Activated CD8-positive, alpha-beta memory T cell treated with anti-CD3 and anti-CD28 coated beads, Interleukin-2, amount 50 U/mL, for 4 hours (primary cell): Measurements from ENCODE around the gene SOHLH2.

ENCODE experiments used
- DNase-seq: peaks from one replicate; pipeline ENCODE4 v3.0.0-alpha.2; 2020

SOHLH2 gene, protein sequence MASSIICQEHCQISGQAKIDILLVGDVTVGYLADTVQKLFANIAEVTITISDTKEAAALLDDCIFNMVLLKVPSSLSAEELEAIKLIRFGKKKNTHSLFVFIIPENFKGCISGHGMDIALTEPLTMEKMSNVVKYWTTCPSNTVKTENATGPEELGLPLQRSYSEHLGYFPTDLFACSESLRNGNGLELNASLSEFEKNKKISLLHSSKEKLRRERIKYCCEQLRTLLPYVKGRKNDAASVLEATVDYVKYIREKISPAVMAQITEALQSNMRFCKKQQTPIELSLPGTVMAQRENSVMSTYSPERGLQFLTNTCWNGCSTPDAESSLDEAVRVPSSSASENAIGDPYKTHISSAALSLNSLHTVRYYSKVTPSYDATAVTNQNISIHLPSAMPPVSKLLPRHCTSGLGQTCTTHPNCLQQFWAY

DNA sequence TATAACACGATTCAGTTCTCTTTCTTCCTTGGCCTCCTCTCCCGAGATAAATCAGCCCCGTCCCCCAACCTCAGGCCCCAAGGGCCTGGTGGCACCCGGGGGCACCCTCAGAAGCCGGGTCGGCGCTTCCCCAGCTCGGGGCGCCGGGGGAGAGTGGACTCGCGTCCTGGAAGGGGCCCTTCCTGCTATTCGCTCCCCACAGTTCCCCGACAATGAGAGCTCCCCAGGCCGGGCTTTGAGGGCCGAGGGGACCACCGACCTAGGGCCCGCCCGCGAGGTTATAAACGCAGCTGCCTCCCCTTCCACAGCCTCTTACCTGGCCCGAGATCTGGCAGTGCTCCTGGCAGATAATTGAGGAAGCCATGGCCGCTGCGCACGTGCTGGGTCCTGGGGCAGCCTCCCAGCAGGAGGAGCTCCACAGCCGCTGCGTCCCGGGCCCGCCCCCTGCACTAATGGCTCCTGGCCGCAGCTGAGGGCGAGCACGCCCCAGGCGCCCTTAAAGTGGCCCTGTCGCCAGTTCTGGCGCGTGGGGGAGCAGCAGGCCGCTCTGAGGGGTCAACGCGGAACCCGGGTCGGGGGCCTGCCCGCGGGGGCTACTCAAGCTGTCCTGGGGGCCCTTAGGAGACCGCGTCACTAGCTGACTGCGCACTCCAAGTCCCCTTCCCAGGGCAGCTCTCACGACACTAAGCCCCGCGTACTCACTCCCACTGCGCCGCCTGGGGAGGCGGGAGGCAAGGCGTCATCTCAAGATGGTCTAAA, at the start of gene SOHLH2:
TSS of gene SOHLH2 (minus strand) at position 394 of the 759 bp plus-strand sequence. CDS start at position 364, 30 bp downstream.
- no peak for DNase-seq

DNA sequence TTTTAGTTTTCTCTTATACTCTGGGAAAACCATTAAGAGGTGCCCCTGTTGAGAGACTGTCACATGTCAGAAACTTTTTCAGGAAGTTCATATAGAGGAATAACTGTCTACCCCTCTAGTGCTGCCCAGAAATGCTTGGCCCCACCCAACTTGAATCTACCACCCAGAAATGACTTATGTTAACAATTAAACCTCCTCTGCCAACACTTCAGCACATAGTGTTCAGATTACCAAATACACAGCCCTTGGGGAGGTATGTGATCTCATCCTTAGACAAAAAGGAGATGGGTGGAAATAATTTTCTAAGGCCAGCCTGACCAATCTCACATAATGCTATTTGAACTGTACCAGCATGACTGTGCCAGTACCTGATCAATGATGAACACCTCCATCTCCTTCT, 47.6 kb upstream of the SOHLH2 start:
- DNase-seq: no peak

DNA sequence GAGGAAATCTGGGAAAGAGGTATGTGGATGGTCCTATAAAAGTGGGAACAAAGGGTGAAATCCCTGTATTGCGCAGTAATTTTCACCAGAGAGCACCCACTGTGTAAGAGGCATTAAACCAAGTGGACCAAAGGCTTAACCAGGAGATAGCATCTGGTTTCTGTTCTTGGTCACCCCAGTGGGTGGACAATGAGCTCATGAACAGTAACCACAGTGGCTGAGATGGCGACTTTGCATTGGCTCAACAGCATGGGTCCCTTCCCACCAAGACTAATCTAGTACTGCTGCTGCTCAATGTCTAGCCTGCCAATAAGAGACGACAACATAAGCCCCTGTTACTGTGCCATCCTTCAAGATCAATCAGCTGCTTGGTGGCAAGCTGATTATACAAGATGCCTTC, 46.7 kb upstream of the SOHLH2 start:
- no peak for DNase-seq

DNA sequence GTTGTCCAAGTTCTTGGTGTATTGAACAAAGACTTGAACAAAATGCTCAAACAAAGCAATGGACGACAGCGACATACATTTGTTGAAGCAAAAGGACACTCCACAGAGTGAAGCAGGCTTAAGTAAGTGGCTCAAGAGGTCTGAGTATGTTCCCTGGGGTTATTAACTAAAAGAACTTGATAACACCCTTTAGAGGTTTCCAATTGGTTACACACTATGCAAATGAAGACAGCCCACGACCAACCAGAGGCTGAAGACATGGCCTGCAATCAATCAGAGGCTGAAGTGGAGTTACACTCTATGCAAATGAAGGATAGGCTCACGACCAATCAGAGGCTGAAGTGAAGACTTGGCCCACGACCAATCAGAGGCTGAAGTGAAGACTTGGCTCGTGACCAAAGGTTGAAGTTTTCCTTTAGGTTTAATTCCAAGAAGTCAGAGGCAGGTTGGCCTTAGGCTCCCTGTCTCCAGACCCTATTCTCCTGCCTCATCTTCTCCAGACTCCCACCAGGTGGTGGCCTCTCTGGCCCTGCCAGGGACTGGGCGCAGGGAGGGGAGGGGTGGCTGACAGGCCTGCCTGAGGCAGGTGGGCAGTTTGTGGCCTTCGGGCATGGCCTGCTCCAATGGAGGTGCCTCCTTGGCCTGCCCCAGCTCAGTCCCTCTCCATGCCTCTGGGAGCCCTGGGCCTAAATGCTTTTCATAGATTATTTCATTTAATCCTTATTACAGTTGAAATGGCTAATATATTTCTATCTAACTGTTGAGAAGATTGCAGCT, 45.2 kb upstream of the SOHLH2 start:
- DNase-seq: no peak

DNA sequence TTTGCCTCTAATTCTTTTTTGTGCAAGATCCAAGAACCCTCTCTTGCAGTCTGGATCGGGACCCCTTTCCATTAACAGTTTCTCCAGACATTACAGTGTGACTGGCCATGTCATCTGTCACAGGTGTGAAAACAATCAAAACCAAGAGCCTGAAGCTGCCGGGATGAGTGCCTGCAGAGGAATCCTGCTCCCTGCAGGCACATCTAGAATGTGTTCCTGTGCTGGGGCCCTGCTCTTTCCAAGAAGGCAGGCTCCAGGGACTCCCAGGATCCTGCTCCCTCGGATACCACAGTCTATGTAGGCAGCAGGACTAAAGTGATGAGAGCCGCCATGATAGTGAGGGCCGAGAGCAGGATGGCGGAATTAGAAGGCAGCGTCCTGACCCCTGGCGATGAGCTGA, 44.5 kb upstream of the SOHLH2 start:
- no peak for DNase-seq

DNA sequence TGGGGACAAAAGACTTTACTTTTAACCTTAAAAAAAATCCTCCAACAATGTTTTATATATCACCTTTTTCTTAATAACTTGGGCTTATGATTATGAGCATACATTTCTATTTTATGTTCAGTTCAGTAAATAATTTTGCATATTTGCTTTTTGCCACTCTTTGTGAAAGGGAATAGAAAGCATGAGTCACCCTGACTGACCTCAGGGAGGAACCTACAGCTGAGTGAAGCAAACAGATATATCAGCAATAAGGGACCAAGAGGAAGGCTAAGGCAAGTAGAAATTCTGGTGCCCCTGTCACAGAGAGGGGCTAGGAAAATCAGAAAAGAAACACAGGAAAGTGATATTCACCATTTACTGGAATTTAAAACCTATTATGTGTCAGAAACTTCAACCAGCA, 37.2 kb upstream of the SOHLH2 start:
- DNase-seq: no peak

DNA sequence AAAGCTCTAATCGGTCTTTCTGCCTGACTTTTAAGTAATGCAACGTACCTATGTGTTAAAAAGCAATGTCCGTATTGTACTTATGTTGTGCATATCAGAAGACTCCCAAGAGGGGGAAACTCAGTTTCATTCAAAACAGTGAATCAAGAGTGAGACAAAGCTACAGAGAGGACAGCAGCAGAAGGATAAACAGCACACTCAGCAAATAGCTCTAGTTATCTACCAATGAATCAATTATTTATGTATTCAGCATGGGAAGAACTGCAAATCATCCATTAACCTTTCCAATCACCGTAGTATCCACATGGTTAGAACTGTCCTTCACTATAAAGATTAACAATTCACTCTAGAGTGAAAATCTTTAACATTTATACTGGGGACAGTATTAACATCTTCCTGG, 36.7 kb upstream of the SOHLH2 start:
- no peak for DNase-seq

DNA sequence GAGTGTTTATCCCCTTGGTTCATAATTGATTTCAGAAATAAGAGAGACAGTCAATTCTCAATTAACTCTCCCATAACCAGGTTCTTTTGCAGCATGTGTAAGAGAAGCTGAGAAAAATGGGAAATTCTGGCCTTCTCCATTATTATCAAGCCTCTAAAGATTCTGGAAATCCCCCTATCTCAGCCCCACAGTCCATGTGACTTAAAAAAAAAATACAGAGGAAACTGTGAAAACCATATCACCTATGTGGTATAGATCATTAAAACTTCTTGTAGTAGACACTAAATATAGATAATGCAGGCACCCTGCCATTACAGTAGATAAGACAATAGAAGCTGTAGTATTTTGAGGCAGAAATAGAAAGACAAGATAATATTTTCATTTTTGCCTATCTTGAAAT, 34.3 kb upstream of the SOHLH2 start:
- no peak for DNase-seq

DNA sequence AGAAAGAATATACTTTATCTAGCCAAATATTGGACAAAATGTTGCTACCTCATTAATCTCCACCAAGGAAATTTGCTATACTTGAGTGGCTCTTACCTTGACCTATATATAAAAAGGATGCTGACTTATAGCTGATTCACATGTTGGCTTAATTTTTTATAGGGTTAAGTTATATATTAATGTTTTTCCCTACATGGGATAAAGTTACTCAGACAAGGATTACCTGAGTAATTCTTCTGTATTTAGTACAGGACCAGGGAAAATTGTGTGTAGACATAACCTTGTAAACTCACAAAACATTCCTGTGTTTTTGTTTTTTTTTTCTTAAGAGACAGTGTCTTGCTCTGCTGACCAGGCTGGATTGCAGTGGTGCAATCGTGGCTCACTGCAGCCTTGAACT, 30.6 kb upstream of the SOHLH2 start:
- no peak for DNase-seq

DNA sequence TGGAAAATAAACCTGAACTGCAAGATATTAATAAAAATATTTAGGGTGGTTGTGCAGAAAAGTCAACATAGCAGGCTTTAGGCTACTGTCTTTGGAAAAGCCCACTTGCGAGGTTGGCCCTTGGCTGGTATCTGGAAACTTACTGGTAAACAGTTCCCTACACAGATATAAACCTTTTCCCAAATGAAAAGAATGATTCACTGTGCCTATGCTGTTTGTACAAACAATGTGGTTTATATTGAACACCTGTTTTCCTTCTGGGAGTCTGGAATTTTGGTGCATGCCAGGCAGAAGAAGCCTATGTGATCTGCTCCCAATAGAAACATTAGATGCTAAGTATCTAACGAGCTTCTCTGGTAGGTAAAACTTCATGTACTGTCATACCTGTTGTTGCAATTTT, 29.7 kb upstream of the SOHLH2 start:
- no peak for DNase-seq

DNA sequence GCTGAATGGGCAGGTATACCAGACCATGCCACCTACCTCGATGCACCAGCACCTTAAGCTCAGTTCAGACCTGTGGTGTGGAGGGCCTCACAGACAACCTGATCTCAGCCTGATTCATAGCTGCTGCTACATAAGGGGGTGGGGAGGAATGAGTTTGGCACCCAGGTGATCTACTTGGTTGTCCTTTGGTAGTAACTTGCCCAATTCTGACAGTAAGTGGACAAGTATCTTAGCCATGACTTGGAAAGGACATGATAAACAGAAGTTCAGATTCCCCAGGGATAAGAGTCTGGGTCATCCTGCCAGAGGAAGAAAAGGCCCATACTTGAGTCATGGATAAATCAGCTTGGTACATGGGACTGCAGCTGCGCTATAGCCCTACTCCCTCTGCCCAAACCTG, 28.4 kb upstream of the SOHLH2 start:
- no peak for DNase-seq

DNA sequence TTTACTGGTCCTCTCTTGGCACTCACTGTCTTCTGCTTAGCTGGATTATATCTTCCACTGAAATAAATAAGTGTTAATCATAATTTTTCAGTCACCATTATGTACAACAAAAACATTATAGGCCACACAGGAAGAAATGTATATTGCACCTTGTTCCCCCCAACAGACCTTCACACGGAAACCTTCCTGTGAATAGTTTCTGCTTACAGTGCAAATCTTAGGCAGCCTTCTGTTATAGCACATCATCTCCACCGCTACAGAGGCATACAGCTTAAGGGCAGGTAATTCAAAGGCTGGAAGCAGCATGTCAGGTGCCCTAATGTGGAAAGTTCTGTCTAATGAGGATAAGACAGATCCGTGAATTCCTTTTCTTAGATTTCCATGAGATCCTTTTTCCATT, 16.9 kb upstream of the SOHLH2 start:
- DNase-seq: no peak

DNA sequence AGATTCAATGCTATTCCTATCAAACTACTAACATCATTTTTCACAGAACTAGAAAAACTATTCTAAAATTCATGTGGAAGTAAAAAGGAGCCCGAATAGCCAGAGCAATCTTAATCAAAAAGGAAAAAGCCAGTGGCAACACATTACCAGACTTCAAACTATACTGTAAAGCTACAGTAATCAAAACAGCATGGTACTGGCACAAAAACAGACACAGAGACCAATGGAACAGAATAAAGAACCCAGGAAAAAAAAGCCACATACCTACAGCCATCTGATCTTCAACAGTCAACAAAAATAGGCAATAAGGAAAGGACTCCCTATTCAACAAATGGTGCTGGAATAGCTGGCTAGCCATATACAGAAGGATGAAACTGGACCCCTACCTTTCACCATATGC, 10.4 kb upstream of the SOHLH2 start:
- no peak for DNase-seq

DNA sequence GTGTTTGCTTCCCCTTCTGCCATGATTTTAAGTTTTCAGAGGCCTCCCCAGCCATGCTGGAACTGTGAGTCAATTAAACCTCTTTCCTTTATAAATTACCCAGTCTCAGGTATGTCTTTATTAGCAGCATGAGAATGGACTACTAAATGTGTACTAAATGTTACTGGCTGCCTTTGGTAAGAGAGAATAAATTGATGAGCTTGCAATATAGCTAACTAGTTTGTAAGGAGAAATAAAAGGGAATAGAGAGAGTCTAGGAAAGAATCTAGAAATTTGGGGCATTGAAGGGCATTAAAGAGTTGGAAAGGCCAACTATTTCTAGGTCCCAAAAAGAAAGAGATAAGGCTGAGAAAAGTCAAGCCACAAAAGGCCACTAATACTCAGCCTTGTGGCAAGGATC, 5.5 kb upstream of the SOHLH2 start:
- DNase-seq: no peak

DNA sequence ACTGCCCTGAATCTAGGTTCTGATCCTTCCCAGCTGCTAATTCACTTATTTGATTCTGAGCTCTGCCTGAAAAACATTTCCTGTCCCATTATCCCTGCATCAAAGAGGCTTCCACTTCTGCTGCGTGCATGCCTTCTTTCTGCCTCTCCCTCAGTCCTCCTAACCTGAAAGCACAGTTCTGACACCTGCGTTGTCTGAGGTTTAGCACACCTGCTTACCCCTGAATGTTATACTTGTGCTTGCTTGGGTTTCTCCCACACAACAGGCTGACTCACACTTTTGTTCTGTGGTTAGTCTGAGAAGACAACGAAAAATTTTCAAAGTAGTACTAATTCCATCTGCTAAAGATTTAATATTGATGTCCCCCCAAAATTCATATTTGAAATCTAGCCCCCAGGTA, 3.1 kb upstream of the SOHLH2 start:
- no peak for DNase-seq

DNA sequence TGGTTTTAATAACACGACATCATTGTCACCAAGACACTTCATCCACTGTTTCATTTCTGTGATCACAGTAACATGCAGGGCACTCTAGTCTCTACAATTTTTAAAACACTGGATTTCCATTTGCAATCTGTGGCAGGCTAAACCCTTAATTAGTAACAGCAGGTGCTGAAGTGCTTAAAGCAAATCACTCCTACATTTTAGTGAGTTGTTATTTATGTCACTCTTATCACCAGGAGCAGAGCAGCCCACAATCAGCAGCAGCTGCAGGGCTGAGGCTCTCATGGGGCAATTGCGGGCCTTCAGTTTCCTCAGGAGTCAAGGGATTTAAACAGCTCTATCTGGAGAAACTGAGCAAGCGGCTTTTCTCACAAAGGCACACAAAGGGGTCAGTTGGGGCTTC, 1.6 kb downstream of the SOHLH2 start:
- no peak for DNase-seq

DNA sequence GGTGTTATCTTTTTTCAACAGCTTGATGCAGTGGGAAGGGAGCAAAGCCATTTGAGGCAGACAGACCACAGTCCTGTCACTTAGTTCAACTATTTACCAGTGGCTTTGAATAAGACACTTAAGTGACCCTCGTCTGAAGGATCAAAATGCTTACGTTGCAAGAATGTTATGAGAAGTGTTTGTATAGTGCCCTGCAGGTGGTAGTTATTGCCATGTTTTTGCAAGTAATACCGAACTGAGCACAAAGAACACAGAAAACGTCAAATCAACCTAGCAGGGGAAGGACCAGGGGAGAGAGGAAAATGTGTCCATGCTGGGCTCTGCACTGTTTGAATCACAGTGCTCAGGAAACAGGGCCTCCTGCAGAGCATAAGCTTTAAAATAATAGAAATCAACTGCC, 2.8 kb downstream of the SOHLH2 start:
- DNase-seq: no peak

DNA sequence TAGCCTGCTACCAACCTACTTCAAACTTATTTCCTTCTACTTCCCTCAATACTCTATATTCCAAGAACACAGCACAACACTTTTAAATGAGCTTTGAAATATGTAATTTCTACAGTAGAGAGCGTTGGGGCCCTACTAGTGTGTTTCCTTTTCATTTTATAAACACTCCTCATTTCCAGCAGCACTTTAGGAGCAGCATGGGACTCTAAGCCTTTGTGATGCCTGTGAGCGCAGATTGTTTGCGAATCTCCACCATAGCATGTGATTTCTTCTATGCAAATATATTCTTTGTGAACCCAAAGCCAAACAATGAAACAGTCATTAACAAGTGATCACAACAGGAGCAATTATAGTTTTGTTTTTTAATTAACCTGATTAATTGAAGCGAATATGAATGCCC, 3.6 kb downstream of the SOHLH2 start:
- no peak for DNase-seq

DNA sequence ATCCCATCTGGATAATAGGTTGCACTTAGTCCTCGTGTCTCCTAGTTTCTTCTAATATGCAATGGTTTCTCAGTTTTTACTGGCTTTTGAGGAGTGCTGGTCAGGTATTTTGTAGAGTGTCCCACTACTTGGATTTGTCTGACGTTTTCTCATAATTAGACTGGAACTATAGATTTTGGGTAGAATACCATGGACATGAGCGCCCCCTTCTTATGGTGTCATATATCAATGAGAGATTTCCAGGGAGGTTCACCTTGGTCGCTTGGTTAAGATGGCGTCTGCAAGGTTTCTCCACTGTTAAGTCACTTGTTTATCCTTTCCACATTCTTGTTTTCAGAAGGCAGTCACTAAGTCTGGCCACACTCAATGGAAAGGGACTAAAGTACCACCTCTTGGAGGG, 6.7 kb downstream of the SOHLH2 start:
- no peak for DNase-seq

DNA sequence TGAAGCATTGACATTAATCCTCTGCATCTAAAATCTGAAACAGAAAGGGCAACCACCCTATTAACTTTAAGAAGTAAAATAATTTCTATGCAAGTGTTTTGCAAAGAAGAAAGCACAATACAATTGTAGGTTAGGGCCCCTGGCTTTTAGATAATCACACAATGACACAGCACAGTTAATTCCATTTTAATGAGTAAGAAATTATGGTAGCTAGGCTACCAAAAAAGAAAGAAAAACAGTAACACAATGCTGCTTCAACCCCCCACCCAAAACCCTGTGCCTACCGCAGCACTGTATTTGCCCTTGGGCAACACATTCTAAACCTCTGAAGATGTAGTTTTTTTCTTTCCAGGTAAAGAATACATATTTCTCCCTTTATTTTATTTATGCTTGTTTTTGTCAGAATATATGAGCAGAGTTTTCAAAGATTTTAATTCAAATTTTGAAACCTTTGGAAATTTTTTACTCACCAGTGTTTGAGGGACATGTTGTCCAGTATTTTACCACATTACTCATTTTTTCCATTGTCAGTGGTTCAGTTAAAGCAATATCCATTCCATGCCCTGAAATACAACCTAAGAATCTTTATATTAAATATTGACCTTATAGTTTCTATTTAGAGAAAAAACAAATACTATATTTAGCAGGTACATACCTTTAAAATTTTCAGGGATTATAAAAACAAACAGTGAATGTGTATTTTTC, 21.1 kb downstream of the SOHLH2 start:
- DNase-seq: no peak

DNA sequence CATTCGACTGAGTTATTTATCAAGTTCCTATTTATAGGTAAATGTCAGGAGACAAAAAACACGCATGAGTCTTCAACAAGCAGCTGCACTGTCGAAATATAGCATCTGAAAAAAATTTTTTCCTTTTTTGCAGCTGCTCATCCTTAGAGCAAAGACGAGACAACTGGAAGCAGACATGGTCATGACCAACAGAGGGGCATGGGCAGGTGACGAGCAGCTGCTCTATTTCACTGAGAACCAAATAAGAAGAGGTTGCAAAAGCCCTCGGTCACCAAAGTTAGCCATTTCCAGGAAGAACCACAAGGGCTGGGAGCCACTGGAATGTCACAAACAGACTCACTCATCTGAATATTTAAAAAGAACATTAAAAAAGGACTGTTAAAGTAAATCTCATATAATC, 22.2 kb downstream of the SOHLH2 start:
- DNase-seq: no peak

DNA sequence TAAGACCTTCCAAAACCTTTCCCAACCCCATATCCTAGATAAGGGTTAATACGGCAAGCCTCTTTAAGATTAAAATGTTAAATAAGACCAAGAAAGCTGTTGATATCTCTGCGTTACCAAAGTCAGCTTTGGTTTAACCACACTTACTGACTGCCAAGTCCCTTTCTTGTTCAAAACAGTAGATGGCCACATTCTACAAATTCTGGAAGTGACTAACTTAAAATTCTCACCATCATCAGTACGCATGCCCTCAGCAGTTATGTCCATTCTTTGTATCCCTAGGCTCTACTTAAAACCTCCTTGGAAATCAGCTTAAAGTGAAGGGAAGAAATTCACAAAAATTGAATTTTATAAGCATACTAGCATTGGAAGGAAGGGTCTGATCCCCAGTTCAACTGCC, 23.6 kb downstream of the SOHLH2 start:
- DNase-seq: no peak

DNA sequence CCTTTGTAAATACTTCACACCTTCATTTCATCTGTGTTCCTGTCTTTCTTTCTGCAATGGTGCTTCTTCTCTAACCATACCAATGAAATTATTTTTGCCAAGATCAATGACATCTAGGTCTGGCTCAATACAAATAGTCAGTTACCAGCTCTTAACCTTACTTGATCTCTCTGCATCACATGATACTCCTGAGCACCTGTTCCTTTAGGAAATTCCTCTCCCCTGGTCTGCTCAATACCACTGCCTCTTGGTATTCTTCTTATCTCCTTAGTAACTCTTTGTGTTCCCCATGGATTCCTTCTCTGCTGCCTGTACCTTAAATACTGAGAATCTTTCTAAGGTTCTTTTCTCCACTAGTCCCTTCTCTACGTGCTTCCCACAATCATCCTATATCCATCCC, 25.9 kb downstream of the SOHLH2 start:
- no peak for DNase-seq
